ENCODE measurements around the gene CDH4. TPM values are rescaled to one million over a fixed set of nuclear protein-coding genes. Genes with fewer than 3 reads are reported as not detected.

CDH4 gene
- total RNA-seq, 1 donor from 2014 or later: 22.3 TPM

GRCh38 chr20:61883857-61884393 lies 631.9 kb downstream of the CDH4 start:
- DNase-seq: no peak

GRCh38 chr20:61884571-61885389 lies 632.7 kb downstream of the CDH4 start:
- no peak for DNase-seq

- DNase-seq: no peak
These were observed 634.0 kb downstream of the CDH4 start for GRCh38 chr20:61885759-61886715.

GRCh38 chr20:61886721-61887595 lies 634.9 kb downstream of the CDH4 start:
- no peak for DNase-seq

- DNase-seq: no peak
These were observed 635.6 kb downstream of the CDH4 start for GRCh38 chr20:61887596-61888093.

- DNase-seq: no peak
These were observed 636.2 kb downstream of the CDH4 start for GRCh38 chr20:61888101-61888865.

GRCh38 chr20:61889659-61890058 lies 637.6 kb downstream of the CDH4 start:
- no peak for DNase-seq

GRCh38 chr20:61890210-61890609 lies 638.1 kb downstream of the CDH4 start:
- DNase-seq: no peak

- no peak for DNase-seq
These were observed 639.4 kb downstream of the CDH4 start for GRCh38 chr20:61891476-61891875.

- DNase-seq: no peak
These were observed 640.0 kb downstream of the CDH4 start for GRCh38 chr20:61891916-61892649.

GRCh38 chr20:61895016-61895415 lies 643.0 kb downstream of the CDH4 start:
- DNase-seq: no peak

GRCh38 chr20:61895686-61896057 lies 643.6 kb downstream of the CDH4 start:
- no peak for DNase-seq

- DNase-seq: peak; percentile 36
These were observed 644.2 kb downstream of the CDH4 start for GRCh38 chr20:61896058-61896961.

- no peak for DNase-seq
These were observed 645.6 kb downstream of the CDH4 start for GRCh38 chr20:61897401-61898295.

GRCh38 chr20:61898405-61898804 lies 646.3 kb downstream of the CDH4 start:
- no peak for DNase-seq

- DNase-seq: no peak
These were observed 648.2 kb downstream of the CDH4 start for GRCh38 chr20:61900011-61900944.

- no peak for DNase-seq
These were observed 648.9 kb downstream of the CDH4 start for GRCh38 chr20:61900945-61901293.
